OCI-LY7 (cell line): ENCODE measurements around the gene BFSP2. TPM values are rescaled to one million over a fixed set of nuclear protein-coding genes. Genes with fewer than 3 reads are reported as not detected.

ENCODE experiments used
- BruUV-seq: library from RNA; stranded (reverse); fragments of 400-500 nt; replicated peaks from 2 replicates; lab custom pipeline; 2021; lab: Mats Ljungman, UMichigan
- CTCF ChIA-PET: fragments of 300-600 bp; sonication (Branson Sonifier 250); formaldehyde crosslinking; loops from one replicate; lab custom pipeline; 2022; ENCODE audit warnings: antibody characterized with exemption; ENCODE audit not compliant: unreplicated experiment; lab: Charles Lee
- POLR2A ChIA-PET: fragments of 300-600 bp; sonication (Branson Sonifier 250); formaldehyde crosslinking; loops from one replicate; lab custom pipeline; 2022; ENCODE audit warnings: antibody characterized with exemption; lab: Charles Lee
- DNase-seq: peaks from one replicate; pipeline ENCODE4 v3.0.0-alpha.2; 2015; ENCODE audit warnings: low spot score
- H2AFZ ChIP-seq: fragments of 200-600 bp; sonication (generic), shearing (Covaris generic); 2 replicates; pipeline ENCODE4 v1.6.1; 2014; ENCODE audit warnings: mild to moderate bottlenecking, antibody characterized with exemption, low read length, moderate library complexity
- H3K27ac ChIP-seq: fragments of 200-600 bp; sonication (generic); 2 replicates; pipeline ENCODE4 v1.5.1; 2014; ENCODE audit warnings: mixed run types, low read depth, mild to moderate bottlenecking, moderate library complexity, low read length, inconsistent platforms; ENCODE audit not compliant: poor library complexity, severe bottlenecking
- H3K36me3 ChIP-seq: fragments of 200-600 bp; sonication (generic); 2 replicates; pipeline ENCODE4 v1.6.1; 2014; ENCODE audit warnings: mild to moderate bottlenecking, antibody characterized with exemption, low read length, moderate library complexity, mixed read lengths; ENCODE audit not compliant: insufficient read depth
- H3K4me1 ChIP-seq: fragments of 200-600 bp; sonication (generic); 2 replicates; pipeline ENCODE4 v1.5.1; 2014; ENCODE audit warnings: mild to moderate bottlenecking, low read length; ENCODE audit not compliant: insufficient read depth, poor library complexity, severe bottlenecking
- H3K4me2 ChIP-seq: fragments of 200-600 bp; sonication (generic); 2 replicates; pipeline ENCODE4 v1.6.1; 2014; ENCODE audit warnings: mild to moderate bottlenecking, low read length
- H3K4me3 ChIP-seq: fragments of 200-600 bp; sonication (generic); 2 replicates; pipeline ENCODE4 v1.5.1; 2014; ENCODE audit warnings: mild to moderate bottlenecking, low read depth, low read length; ENCODE audit not compliant: poor library complexity, severe bottlenecking
- H3K79me2 ChIP-seq: fragments of 200-600 bp; sonication (generic); 2 replicates; pipeline ENCODE4 v1.6.1; 2016; ENCODE audit warnings: low read depth, mild to moderate bottlenecking, low read length, moderate library complexity, mixed read lengths; ENCODE audit not compliant: insufficient read depth
- H3K9me2 ChIP-seq: fragments of 200-600 bp; sonication (generic); 2 replicates; pipeline ENCODE4 v1.6.1; 2016; ENCODE audit warnings: mild to moderate bottlenecking, low read length, mixed read lengths; ENCODE audit not compliant: insufficient read depth
- H3K9me3 ChIP-seq: fragments of 200-600 bp; sonication (generic); 2 replicates; pipeline ENCODE4 v1.6.1; 2014; ENCODE audit warnings: mild to moderate bottlenecking, mixed run types, low read length, mixed read lengths
- H4K20me1 ChIP-seq: fragments of 200-600 bp; sonication (generic); 2 replicates; pipeline ENCODE4 v1.6.1; 2014; ENCODE audit warnings: mild to moderate bottlenecking, antibody characterized with exemption, low read length, moderate library complexity, mixed read lengths; ENCODE audit not compliant: insufficient read depth
- EZH2phosphoT487 ChIP-seq: fragments of 200-600 bp; sonication (generic); IDR thresholded peaks from 2 replicates; pipeline ENCODE4 v1.6.1; 2018; ENCODE audit warnings: low read depth, borderline replicate concordance, mild to moderate bottlenecking, mixed run types, antibody characterized with exemption, low read length, moderate library complexity, mixed read lengths
- intact Hi-C: fragments of 100-400 bp; cut with micrococcal nuclease; formaldehyde crosslinking; loops from one replicate; pipeline ENCODE4 v1.10.0; 2022; ENCODE audit not compliant: unreplicated experiment
- total RNA-seq, 2 experiments: library from RNA; depleted of rRNA in 1 of 2; stranded (reverse); fragments of >200 nt in 1 of 2; shearing (Covaris generic) in 1 of 2; gene quantifications; 2 replicates each; pipeline ENCODE4 v1.2.3, GENCODE V29; 2014 to 2022
- TF ChIP-seq, protein P1 (sequence below): fragments of 200-600 bp; sonication (generic); conservative IDR thresholded peaks from 2 replicates; pipeline ENCODE4 v1.5.1; 2014; ENCODE audit warnings: mild to moderate bottlenecking, antibody characterized with exemption, low read length, moderate library complexity, mixed read lengths

BFSP2 gene
- total RNA-seq, 2 experiments from 2014 or later, result 11.7 to 25.1 TPM

DNA sequence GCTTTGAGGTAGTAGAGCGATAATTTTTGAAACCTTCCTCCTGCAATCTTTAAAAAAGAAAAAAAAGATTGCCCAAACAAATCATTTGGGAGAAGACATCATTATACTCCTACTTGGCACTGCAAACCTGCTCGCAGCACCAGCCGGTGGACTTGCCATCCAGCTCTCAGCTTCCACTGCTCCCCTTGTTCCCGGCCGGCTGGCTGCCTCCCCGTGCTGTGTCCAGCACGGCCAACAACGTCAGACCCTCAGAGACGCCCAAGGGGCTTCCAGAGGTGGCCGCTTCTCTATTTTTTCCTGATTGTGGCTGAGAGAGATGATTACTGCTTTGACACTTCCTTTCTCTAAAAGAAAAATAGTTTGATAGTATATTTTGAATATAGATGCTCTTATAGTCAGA, 3.0 kb upstream of the BFSP2 start:
- no peak overlapping the region for H2AFZ ChIP-seq
- H3K9me3 ChIP-seq, result no peaks in the 10 kb centered on the region
- no peaks in the 10 kb centered on the region for H3K79me2 ChIP-seq
- intact Hi-C loops, result no loop called here
- no peaks in the 10 kb centered on the region for H4K20me1 ChIP-seq
- BruUV-seq, result no TSS peak
- DNase-seq, result no peak
- no peak overlapping the region for H3K27ac ChIP-seq
- TF ChIP-seq, protein P1, sequence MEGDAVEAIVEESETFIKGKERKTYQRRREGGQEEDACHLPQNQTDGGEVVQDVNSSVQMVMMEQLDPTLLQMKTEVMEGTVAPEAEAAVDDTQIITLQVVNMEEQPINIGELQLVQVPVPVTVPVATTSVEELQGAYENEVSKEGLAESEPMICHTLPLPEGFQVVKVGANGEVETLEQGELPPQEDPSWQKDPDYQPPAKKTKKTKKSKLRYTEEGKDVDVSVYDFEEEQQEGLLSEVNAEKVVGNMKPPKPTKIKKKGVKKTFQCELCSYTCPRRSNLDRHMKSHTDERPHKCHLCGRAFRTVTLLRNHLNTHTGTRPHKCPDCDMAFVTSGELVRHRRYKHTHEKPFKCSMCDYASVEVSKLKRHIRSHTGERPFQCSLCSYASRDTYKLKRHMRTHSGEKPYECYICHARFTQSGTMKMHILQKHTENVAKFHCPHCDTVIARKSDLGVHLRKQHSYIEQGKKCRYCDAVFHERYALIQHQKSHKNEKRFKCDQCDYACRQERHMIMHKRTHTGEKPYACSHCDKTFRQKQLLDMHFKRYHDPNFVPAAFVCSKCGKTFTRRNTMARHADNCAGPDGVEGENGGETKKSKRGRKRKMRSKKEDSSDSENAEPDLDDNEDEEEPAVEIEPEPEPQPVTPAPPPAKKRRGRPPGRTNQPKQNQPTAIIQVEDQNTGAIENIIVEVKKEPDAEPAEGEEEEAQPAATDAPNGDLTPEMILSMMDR, result no peak
- TF ChIP-seq EZH2phosphoT487, result no peak
- no peaks in the 10 kb centered on the region for H3K9me2 ChIP-seq
- H3K4me2 ChIP-seq, result no peak overlapping the region
- H3K36me3 ChIP-seq, result no peaks in the 10 kb centered on the region
- no peak overlapping the region for H3K4me3 ChIP-seq
- peaks cover 8% of the 10 kb centered on the region for H3K4me1 ChIP-seq
- ChIA-PET POLR2A (no interaction called here), CTCF (no interaction called here)

DNA sequence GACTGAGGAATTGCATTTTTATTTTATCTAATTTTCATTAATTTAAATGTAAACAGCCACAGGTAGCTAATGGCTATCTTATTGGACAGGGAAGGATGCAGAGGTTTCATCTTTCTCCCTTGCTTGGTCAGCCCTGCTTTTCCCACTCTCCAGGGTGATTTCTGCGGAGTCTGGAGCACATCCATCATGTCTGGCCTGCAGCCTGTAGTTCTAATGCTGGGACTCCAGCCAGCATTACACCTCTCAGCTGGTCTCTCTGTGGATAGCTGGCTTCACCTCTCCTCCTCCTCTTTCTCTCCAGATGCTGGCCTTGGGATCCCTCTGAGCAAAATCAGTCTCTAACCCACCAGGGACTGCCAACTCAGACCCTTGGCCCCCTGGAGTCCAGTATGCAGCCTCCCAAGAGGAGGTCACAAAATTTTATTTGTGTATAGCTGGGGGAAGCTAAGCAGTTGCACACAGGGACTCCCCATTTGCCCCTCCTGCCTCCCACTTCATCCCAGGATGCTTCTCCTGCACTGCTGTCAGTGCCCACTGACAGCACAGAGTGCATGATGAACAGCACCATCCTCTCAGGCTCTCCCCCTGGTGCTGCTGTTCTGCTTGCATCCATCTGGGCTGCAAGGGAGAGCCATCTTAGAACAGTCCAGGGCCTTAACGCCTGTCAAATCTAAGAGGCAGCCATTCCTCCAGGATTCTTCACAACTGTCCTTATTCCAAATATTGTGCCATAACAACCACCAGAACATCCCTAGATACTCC, 1.7 kb downstream of the BFSP2 start:
- no TSS peak for BruUV-seq
- Histone ChIP-seq H3K4me2 (no peak overlapping the region), H3K4me1 (no peaks in the 10 kb centered on the region), H3K9me3 (no peaks in the 10 kb centered on the region), H3K79me2 (no peaks in the 10 kb centered on the region), H3K9me2 (no peaks in the 10 kb centered on the region), H4K20me1 (no peaks in the 10 kb centered on the region), H2AFZ (no peak overlapping the region), H3K36me3 (no peaks in the 10 kb centered on the region), H3K4me3 (no peak overlapping the region), H3K27ac (no peak overlapping the region)
- intact Hi-C loops, result no loop called here
- no peak for DNase-seq
- TF ChIP-seq, protein P1, result no peak
- TF ChIP-seq EZH2phosphoT487, result no peak
- CTCF ChIA-PET, result interaction anchor here (1.0 kb wide), 1 partner anchor 21 kb away, joined by 3 read pairs; no protein-coding TSS in a partner anchor
- POLR2A ChIA-PET, result interaction anchor here (1.3 kb wide), 1 partner anchor 9 kb away, joined by 6 read pairs; no protein-coding TSS in a partner anchor

DNA sequence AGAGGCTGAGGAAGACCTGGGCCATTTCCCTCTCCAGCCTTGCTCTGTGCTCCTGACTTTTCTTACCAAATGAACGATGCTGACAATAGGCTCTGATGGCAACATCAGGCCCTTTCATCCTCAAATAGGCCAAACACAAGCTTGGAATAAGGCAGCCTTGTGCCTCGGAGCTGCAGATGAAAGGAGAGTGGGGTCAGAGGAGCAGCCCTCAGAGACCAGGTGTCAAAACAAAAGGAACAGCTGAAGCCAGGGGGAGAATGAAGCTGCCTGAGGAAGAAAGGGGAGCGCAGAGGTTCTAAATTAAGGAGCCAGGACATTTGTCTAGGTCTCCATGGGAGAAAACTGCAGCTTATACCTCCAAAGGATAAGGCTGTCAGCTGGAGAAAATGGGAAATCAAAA, 5.1 kb downstream of the BFSP2 start:
- Histone ChIP-seq H2AFZ (no peak overlapping the region), H3K9me3 (no peaks in the 10 kb centered on the region), H3K36me3 (no peaks in the 10 kb centered on the region), H3K4me1 (no peaks in the 10 kb centered on the region), H4K20me1 (no peaks in the 10 kb centered on the region), H3K9me2 (no peaks in the 10 kb centered on the region), H3K79me2 (no peaks in the 10 kb centered on the region), H3K27ac (no peak overlapping the region), H3K4me3 (no peak overlapping the region), H3K4me2 (no peak overlapping the region)
- TF ChIP-seq, protein P1, result no peak
- TF ChIP-seq EZH2phosphoT487, result no peak
- intact Hi-C loops, result no loop called here
- CTCF ChIA-PET, result no interaction called here
- DNase-seq, result no peak
- POLR2A ChIA-PET, result no interaction called here
- no TSS peak for BruUV-seq
